K562 (cell line): ENCODE measurements around the gene APC2. TPM values are rescaled to one million over a fixed set of nuclear protein-coding genes. Genes with fewer than 3 reads are reported as not detected.

Experiments
- BRD9 ChIP-seq: fragments of 450-650 bp; IDR thresholded peaks from 2 replicates; pipeline ENCODE4 v1.6.1; 2018; ENCODE audit warnings: low read depth; ENCODE audit not compliant: partially characterized antibody
- CBX3 ChIP-seq, 2 experiments: IDR thresholded peaks; 1 replicate in 1 of 2; 2 replicates in 1 of 2; pipeline ENCODE4 v1.6.1; 2012; ENCODE audit warnings: inconsistent platforms in 2 of 2, low read length in 2 of 2, borderline replicate concordance in 1 of 2, control low read depth in 1 of 2
- CBX5 ChIP-seq: IDR thresholded peaks from 2 replicates; pipeline ENCODE4 v1.6.1; 2014; ENCODE audit warnings: low read depth, borderline replicate concordance
- FIP1L1 ChIP-seq: fragments of 200-400 bp; formaldehyde crosslinking; IDR thresholded peaks from 2 replicates; pipeline ENCODE4 v1.6.1; 2018; ENCODE audit warnings: mild to moderate bottlenecking, low read depth, low read length; ENCODE audit not compliant: poor library complexity, severe bottlenecking
- FOSL1 ChIP-seq: fragments of 200-800 bp; sonication (Bioruptor generic); conservative IDR thresholded peaks from 2 replicates; pipeline ENCODE4 v1.6.1; 2016; ENCODE audit warnings: missing genetic modification characterization, missing compliant biosample characterization
- GABPB2 ChIP-seq: fragments of 250-450 bp; sonication (Bioruptor Pico); conservative IDR thresholded peaks from 2 replicates; pipeline ENCODE4 v1.5.1; 2021; ENCODE audit warnings: mild to moderate bottlenecking
- HDAC2 ChIP-seq: fragments of 450-650 bp; IDR thresholded peaks from 2 replicates; pipeline ENCODE4 v1.6.1; 2016; ENCODE audit warnings: mild to moderate bottlenecking
- MBD2 ChIP-seq: sonication (generic); IDR thresholded peaks from 2 replicates; pipeline ENCODE4 v1.6.1; 2016; ENCODE audit warnings: low read depth, borderline replicate concordance
- MCM2 ChIP-seq: fragments of 450-650 bp; IDR thresholded peaks from 2 replicates; pipeline ENCODE4 v1.6.1; 2017; ENCODE audit warnings: low read depth, mild to moderate bottlenecking
- MTA2 ChIP-seq: fragments of 450-650 bp; IDR thresholded peaks from 2 replicates; pipeline ENCODE4 v1.6.1; 2016; ENCODE audit warnings: low read depth
- NFIX ChIP-seq: fragments of 250-450 bp; sonication (Bioruptor Pico); IDR thresholded peaks from 2 replicates; pipeline ENCODE4 v1.4.0; 2020; ENCODE audit warnings: low read depth, mild to moderate bottlenecking, moderate library complexity
- NRF1 ChIP-seq, 2 experiments: fragments of 450-650 bp; IDR thresholded peaks in 1 of 2; conservative IDR thresholded peaks in 1 of 2; 2 replicates each; pipeline ENCODE4 v1.6.1; 2014; ENCODE audit warnings: mild to moderate bottlenecking in 2 of 2
- RBFOX2 ChIP-seq: fragments of 200-400 bp; formaldehyde crosslinking; IDR thresholded peaks from 2 replicates; pipeline ENCODE4 v1.6.1; 2017; ENCODE audit warnings: low read depth, mild to moderate bottlenecking, low read length, moderate library complexity
- SAFB ChIP-seq: fragments of 200-400 bp; formaldehyde crosslinking; IDR thresholded peaks from 2 replicates; pipeline ENCODE4 v1.6.1; 2017; ENCODE audit warnings: low read depth, low read length, borderline replicate concordance
- TCFL5 ChIP-seq: fragments of 250-450 bp; sonication (Bioruptor Pico); conservative IDR thresholded peaks from 2 replicates; pipeline ENCODE4 v1.6.1; 2021; ENCODE audit warnings: mild to moderate bottlenecking, moderate library complexity, matching md5 sums
- ZKSCAN1 ChIP-seq: fragments of 150-350 bp; IDR thresholded peaks from 2 replicates; pipeline ENCODE4 v1.6.1; 2016; ENCODE audit warnings: low read depth, low read length
- ZNF133 ChIP-seq: fragments of 250-450 bp; sonication (Bioruptor Pico); IDR thresholded peaks from 2 replicates; pipeline ENCODE4 v1.4.0; 2020; ENCODE audit warnings: mild to moderate bottlenecking
- ZNF263 ChIP-seq: sonication (generic); formaldehyde crosslinking; IDR thresholded peaks from 2 replicates; pipeline ENCODE4 v1.8.0; 2022; ENCODE audit warnings: mild to moderate bottlenecking, missing genetic modification reagents, borderline replicate concordance
- ZNF449 ChIP-seq: fragments of 250-450 bp; sonication (Bioruptor Pico); IDR thresholded peaks from 2 replicates; pipeline ENCODE4 v1.8.0; 2022; ENCODE audit warnings: moderate library complexity, mild to moderate bottlenecking, inconsistent platforms
- ZNF551 ChIP-seq: fragments of 250-450 bp; sonication (Bioruptor Pico); IDR thresholded peaks from 2 replicates; pipeline ENCODE4 v1.5.0; 2021; ENCODE audit warnings: mild to moderate bottlenecking, moderate library complexity
- ZNF830 ChIP-seq: fragments of 250-450 bp; sonication (Bioruptor Pico); IDR thresholded peaks from 2 replicates; pipeline ENCODE4 v1.5.0; 2021; ENCODE audit warnings: mild to moderate bottlenecking
- polyA plus RNA-seq, 8 experiments: library from polyadenylated mRNA; depleted of rRNA in 4 of 8; stranded (reverse) in 5 of 8; unstranded in 3 of 8; fragments of >200 nt; fragmentation: Nextera tagmentation in 2 of 8; fragmentation: Illumina TruSeq in 1 of 8; extraction: Ambion mirVana in 2 of 8; extraction: Trizol in 1 of 8; gene quantifications; 2 replicates each; pipeline versions ENCODE4 v1.2.1 to v1.2.3, GENCODE V29; 2011 to 2014; ENCODE audit warnings: inconsistent platforms in 1 of 8, missing spikeins in 1 of 8
- total RNA-seq, 7 experiments: library from RNA; depleted of rRNA in 6 of 7; stranded (reverse); fragments of >200 nt in 6 of 7; fragmentation: Illumina TruSeq in 2 of 7; extraction: Trizol in 2 of 7; gene quantifications; 2 replicates each; pipeline versions ENCODE4 v1.2.1 to v1.2.3, GENCODE V29; 2011 to 2021; ENCODE audit warnings: low replicate concordance in 1 of 7
- TF ChIP-seq, protein P1 (sequence below): sonication (generic); formaldehyde crosslinking; IDR thresholded peaks from 2 replicates; pipeline ENCODE4 v1.8.1; 2023; ENCODE audit warnings: mild to moderate bottlenecking, missing genetic modification reagents
- TF ChIP-seq, protein P2 (sequence below): fragments of 200-800 bp; sonication (Bioruptor generic); IDR thresholded peaks from 2 replicates; pipeline ENCODE4 v1.6.1; 2017; ENCODE audit warnings: missing genetic modification characterization, missing compliant biosample characterization

APC2 gene
- total and polyA plus RNA-seq, 9 of the 15 experiments (the other 6 are each of a cell fraction or from before 2014, with no cell fraction given): 0.01 to 0.40 (median 0.05) TPM; not detected in 3

GRCh38 chr19:1438035-1438932 is 11.6 kb upstream of the APC2 start, which contains the start of gene RPS15 (continued):
- TF ChIP-seq ZNF449 (CRISPR knock-in tag) (no peak), NRF1 (conservative IDR thresholded peaks at IDR 0.05 in 1 of 2, IDR thresholded peaks at IDR 0.05 in 1 of 2) (peak; percentile 88 to 91), TCFL5 (CRISPR knock-in tag) (no peak), MCM2 (no peak), MBD2 (peak; percentile 92), CBX5 (0 out of 2 replicates have a peak, but pooled peaks have one; percentile 15), CBX3 (IDR thresholded peaks at IDR 0.05; ENCODE audit: borderline replicate concordance in 1 of 2, low read length in 2 of 2) (peak in 1 of 2 experiments; percentile 73; a peak in 1 of 3 replicates), MTA2 (no peak), HDAC2 (peak; percentile 39; the same call in 1 of the 2 replicates), ZKSCAN1 (peak; percentile 65), ZNF551 (CRISPR knock-in tag) (no peak), RBFOX2 (peak; percentile 100), ZNF830 (CRISPR knock-in tag) (peak; percentile 93; the same call in 1 of the 2 replicates), FIP1L1 (peak; percentile 95), FOSL1 (0 out of 2 replicates have a peak, but pooled peaks have one; percentile 16), BRD9 (peak; percentile 99), ZNF133 (no peak), ZNF263 (peak; percentile 77; the same call in 1 of the 2 replicates), GABPB2 (CRISPR knock-in tag) (no peak), SAFB (peak; percentile 36; the same call in 1 of the 2 replicates), NFIX (no peak)
- TF ChIP-seq, protein P1, sequence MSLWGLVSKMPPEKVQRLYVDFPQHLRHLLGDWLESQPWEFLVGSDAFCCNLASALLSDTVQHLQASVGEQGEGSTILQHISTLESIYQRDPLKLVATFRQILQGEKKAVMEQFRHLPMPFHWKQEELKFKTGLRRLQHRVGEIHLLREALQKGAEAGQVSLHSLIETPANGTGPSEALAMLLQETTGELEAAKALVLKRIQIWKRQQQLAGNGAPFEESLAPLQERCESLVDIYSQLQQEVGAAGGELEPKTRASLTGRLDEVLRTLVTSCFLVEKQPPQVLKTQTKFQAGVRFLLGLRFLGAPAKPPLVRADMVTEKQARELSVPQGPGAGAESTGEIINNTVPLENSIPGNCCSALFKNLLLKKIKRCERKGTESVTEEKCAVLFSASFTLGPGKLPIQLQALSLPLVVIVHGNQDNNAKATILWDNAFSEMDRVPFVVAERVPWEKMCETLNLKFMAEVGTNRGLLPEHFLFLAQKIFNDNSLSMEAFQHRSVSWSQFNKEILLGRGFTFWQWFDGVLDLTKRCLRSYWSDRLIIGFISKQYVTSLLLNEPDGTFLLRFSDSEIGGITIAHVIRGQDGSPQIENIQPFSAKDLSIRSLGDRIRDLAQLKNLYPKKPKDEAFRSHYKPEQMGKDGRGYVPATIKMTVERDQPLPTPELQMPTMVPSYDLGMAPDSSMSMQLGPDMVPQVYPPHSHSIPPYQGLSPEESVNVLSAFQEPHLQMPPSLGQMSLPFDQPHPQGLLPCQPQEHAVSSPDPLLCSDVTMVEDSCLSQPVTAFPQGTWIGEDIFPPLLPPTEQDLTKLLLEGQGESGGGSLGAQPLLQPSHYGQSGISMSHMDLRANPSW (CRISPR knock-in tag): no peak
- TF ChIP-seq, protein P2, sequence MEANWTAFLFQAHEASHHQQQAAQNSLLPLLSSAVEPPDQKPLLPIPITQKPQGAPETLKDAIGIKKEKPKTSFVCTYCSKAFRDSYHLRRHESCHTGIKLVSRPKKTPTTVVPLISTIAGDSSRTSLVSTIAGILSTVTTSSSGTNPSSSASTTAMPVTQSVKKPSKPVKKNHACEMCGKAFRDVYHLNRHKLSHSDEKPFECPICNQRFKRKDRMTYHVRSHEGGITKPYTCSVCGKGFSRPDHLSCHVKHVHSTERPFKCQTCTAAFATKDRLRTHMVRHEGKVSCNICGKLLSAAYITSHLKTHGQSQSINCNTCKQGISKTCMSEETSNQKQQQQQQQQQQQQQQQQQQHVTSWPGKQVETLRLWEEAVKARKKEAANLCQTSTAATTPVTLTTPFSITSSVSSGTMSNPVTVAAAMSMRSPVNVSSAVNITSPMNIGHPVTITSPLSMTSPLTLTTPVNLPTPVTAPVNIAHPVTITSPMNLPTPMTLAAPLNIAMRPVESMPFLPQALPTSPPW (CRISPR knock-in tag): peak; percentile 40
